SK-N-SH treated with all-trans-retinoic acid at 6 μM for 48 hours (cell line): ENCODE data around the gene WDR90.

ENCODE experiments used
- ATAC-seq: fragments of 200-7000 bp; cut with Tn5 transposase; 3 replicates; pipeline ENCODE4 v1.9.1; 2020; ENCODE audit warnings: mild to moderate bottlenecking, moderate library complexity
- ARNTL ChIP-seq: fragments of 450-650 bp; formaldehyde crosslinking; IDR thresholded peaks from 2 replicates; pipeline ENCODE4 v1.5.0; 2020; ENCODE audit warnings: low read depth, mild to moderate bottlenecking, moderate library complexity, borderline replicate concordance
- BACH2 ChIP-seq: fragments of 250-450 bp; sonication (Bioruptor Pico); IDR thresholded peaks from 2 replicates; pipeline ENCODE4 v1.9.0; 2021; ENCODE audit warnings: mild to moderate bottlenecking, borderline replicate concordance
- CSDC2 ChIP-seq: fragments of 250-450 bp; sonication (Bioruptor Pico); IDR thresholded peaks from 2 replicates; pipeline ENCODE4 v1.5.0; 2020; ENCODE audit warnings: mild to moderate bottlenecking, moderate library complexity
- ESRRG ChIP-seq: fragments of 250-450 bp; sonication (Bioruptor Pico); IDR thresholded peaks from 2 replicates; pipeline ENCODE4 v1.6.1; 2021; ENCODE audit warnings: mild to moderate bottlenecking
- GLIS3 ChIP-seq: fragments of 250-450 bp; sonication (Bioruptor Pico); IDR thresholded peaks from 2 replicates; pipeline ENCODE4 v1.5.0; 2020; ENCODE audit warnings: mild to moderate bottlenecking, moderate library complexity
- OSR1 ChIP-seq: fragments of 250-450 bp; sonication (Bioruptor Pico); IDR thresholded peaks from 2 replicates; pipeline ENCODE4 v1.8.0; 2022; ENCODE audit warnings: moderate library complexity, mild to moderate bottlenecking, inconsistent platforms
- PPARA ChIP-seq: fragments of 250-450 bp; sonication (Bioruptor Pico); IDR thresholded peaks from 2 replicates; pipeline ENCODE4 v1.5.0; 2020; ENCODE audit warnings: mild to moderate bottlenecking, borderline replicate concordance
- RARB ChIP-seq: fragments of 250-450 bp; sonication (Bioruptor Pico); IDR thresholded peaks from 2 replicates; pipeline ENCODE4 v1.8.0; 2021; ENCODE audit warnings: mild to moderate bottlenecking, moderate library complexity
- SNAI2 ChIP-seq: fragments of 250-450 bp; sonication (Bioruptor Pico); IDR thresholded peaks from 2 replicates; pipeline ENCODE4 v1.5.0; 2020; ENCODE audit warnings: mild to moderate bottlenecking, moderate library complexity
- TCF4 ChIP-seq: fragments of 250-450 bp; sonication (Bioruptor Pico); IDR thresholded peaks from 2 replicates; pipeline ENCODE4 v1.8.0; 2021; ENCODE audit warnings: mild to moderate bottlenecking, moderate library complexity, borderline replicate concordance
- TOX ChIP-seq: fragments of 250-450 bp; sonication (Bioruptor Pico); IDR thresholded peaks from 2 replicates; pipeline ENCODE4 v1.8.0; 2021; ENCODE audit warnings: mild to moderate bottlenecking, moderate library complexity, borderline replicate concordance
- ZC3H10 ChIP-seq: fragments of 250-450 bp; sonication (Bioruptor Pico); IDR thresholded peaks from 2 replicates; pipeline ENCODE4 v1.5.1; 2021; ENCODE audit warnings: mild to moderate bottlenecking, moderate library complexity
- ZFP30 ChIP-seq: fragments of 450-650 bp; formaldehyde crosslinking; IDR thresholded peaks from 2 replicates; pipeline ENCODE4 v1.5.0; 2022; ENCODE audit warnings: mild to moderate bottlenecking, moderate library complexity
- ZNF70 ChIP-seq: fragments of 450-650 bp; formaldehyde crosslinking; IDR thresholded peaks from 2 replicates; pipeline ENCODE4 v1.5.0; 2020; ENCODE audit warnings: mild to moderate bottlenecking, moderate library complexity
- TF ChIP-seq, protein P1 (sequence below): fragments of 250-450 bp; sonication (Bioruptor Pico); IDR thresholded peaks from 2 replicates; pipeline ENCODE4 v1.8.0; 2021; ENCODE audit warnings: low read depth, mild to moderate bottlenecking, moderate library complexity, borderline replicate concordance
- TF ChIP-seq, protein P2 (sequence below): fragments of 250-450 bp; sonication (Bioruptor Pico); IDR thresholded peaks from 2 replicates; pipeline ENCODE4 v1.8.0; 2020; ENCODE audit warnings: mild to moderate bottlenecking, moderate library complexity, borderline replicate concordance
- TF ChIP-seq, protein P3 (sequence below): fragments of 250-450 bp; sonication (Bioruptor Pico); IDR thresholded peaks from 2 replicates; pipeline ENCODE4 v1.5.1; 2020; ENCODE audit warnings: low read depth, mild to moderate bottlenecking, moderate library complexity
- TF ChIP-seq, protein P4 (sequence below): fragments of 250-450 bp; sonication (Bioruptor Pico); IDR thresholded peaks from 2 replicates; pipeline ENCODE4 v1.5.0; 2020; ENCODE audit warnings: mild to moderate bottlenecking, moderate library complexity

Gene WDR90

DNA sequence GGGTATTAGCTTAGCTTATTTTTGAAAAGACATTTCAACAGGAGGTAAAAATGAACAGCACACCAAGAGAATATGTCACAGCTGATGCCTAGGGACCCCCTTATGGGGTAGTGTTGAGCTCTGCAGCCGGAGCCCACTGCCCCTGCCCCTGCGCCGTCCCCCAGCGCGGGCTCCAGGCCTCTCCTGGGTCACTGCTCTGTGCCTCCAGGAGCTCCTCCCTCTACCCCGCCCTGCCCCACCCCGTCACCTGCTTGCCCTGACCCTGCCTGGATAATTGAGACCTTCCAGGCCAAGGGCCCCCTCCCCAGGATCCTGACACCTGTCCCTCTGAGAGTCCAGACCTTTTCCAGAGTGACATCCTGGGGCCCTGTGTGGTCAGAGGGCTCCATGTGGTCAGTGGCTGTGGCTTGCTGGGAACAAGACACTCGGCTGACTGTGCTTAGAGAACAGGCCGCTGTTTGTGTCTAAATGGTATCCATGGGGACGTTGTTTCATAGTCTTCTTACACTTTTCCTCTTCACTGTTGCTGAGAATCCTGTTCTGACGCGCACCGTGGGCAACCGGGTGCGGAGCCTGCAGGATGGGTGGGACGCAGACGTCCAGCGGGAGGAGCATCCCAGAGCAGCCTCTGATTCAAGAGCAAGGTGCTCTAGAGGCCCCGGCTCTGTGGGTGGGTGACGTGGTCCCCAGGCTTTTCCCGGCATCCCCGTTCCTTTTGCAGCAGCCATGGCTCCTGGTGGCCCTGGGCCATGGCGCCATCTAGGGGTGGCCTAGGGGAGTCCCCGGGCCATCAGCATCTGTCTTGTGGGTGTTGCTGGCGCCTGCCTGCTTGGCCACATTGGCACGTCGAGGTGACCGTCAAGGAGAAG, 38.4 kb upstream of the WDR90 start:
- TF ChIP-seq ESRRG (no peak), TOX (CRISPR knock-in tag) (no peak), ZC3H10 (CRISPR knock-in tag) (no peak), GLIS3 (no peak), OSR1 (CRISPR knock-in tag) (no peak), BACH2 (no peak), PPARA (no peak), ZNF70 (no peak)
- TF ChIP-seq, protein P1, sequence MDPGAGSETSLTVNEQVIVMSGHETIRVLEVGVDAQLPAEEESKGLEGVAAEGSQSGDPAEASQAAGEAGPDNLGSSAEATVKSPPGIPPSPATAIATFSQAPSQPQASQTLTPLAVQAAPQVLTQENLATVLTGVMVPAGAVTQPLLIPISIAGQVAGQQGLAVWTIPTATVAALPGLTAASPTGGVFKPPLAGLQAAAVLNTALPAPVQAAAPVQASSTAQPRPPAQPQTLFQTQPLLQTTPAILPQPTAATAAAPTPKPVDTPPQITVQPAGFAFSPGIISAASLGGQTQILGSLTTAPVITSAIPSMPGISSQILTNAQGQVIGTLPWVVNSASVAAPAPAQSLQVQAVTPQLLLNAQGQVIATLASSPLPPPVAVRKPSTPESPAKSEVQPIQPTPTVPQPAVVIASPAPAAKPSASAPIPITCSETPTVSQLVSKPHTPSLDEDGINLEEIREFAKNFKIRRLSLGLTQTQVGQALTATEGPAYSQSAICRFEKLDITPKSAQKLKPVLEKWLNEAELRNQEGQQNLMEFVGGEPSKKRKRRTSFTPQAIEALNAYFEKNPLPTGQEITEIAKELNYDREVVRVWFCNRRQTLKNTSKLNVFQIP = no peak
- ATAC-seq = peak; percentile 60; the same call in 2 of the 3 replicates

DNA sequence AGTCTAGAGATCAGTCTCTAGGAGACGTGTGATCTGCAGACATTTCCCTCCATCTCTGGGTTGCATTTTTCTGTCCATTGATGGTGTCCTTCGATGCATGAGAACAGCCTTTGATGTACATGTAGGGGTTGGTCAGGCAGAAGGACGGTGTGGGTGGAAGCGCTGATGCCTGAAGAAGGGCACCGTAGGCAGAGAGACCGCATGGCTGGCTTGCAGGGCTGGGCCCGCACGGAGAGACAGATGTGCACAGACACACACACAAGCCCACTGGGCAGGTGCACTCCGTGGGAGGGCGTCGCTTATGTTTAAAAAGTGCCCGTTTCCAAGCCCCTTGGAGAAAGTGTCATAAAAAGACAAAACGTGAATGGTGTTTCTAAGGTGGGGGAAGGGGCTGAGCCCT, 34.0 kb upstream of the WDR90 start:
- ATAC-seq = no peak
- TF ChIP-seq, protein P2, sequence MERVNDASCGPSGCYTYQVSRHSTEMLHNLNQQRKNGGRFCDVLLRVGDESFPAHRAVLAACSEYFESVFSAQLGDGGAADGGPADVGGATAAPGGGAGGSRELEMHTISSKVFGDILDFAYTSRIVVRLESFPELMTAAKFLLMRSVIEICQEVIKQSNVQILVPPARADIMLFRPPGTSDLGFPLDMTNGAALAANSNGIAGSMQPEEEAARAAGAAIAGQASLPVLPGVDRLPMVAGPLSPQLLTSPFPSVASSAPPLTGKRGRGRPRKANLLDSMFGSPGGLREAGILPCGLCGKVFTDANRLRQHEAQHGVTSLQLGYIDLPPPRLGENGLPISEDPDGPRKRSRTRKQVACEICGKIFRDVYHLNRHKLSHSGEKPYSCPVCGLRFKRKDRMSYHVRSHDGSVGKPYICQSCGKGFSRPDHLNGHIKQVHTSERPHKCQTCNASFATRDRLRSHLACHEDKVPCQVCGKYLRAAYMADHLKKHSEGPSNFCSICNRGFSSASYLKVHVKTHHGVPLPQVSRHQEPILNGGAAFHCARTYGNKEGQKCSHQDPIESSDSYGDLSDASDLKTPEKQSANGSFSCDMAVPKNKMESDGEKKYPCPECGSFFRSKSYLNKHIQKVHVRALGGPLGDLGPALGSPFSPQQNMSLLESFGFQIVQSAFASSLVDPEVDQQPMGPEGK = no peak
- TF ChIP-seq, protein P1 = no peak
- TF ChIP-seq ESRRG (no peak), SNAI2 (CRISPR knock-in tag) (no peak), BACH2 (no peak), TCF4 (CRISPR knock-in tag) (no peak), GLIS3 (no peak), RARB (CRISPR knock-in tag) (no peak), OSR1 (CRISPR knock-in tag) (no peak)

DNA sequence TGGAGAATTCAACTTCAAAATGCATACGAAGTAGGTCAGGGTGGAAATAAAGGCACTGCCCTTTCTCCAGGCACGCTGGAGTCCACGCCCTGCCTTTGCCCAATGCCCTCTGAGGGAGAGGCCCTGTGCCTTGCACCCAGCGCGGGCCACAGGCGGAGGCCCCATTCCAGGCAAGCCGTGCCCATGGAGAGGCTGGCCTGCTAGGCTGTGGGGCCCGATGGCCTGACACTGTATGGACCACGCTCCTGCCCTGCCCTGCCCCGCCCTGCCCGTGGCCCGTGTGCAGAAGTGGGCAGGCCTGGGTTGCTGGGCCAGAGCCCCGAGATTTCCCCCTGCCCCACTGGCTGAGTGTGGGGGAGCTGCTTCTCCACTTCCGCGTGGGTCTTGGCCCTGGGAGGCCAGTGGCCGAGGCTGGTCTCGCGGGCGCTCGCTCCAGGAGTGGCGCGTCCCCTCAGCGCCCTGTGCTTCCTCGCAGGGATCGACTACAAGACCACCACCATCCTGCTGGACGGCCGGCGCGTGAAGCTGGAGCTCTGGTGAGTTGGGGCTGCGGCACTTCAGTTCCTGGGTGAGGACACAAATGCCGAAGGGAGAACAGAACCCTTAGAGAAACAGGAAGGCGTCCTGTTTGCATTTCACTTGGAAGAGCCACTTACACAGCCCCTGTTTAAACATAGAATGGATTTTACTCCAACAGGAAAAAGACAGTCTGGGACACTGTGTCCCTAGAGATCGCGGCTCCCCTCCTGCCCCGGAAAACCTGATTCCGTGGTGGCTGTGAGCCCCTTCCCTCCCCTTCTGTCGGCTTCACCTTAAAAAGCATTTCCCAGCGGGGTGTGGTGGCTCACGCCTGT, 32.2 kb upstream of the WDR90 start:
- no peak; the same call in 2 of the 3 replicates for ATAC-seq
- TF ChIP-seq PPARA (no peak), SNAI2 (CRISPR knock-in tag) (no peak), CSDC2 (no peak), ESRRG (no peak), ZFP30 (CRISPR knock-in tag) (no peak)

DNA sequence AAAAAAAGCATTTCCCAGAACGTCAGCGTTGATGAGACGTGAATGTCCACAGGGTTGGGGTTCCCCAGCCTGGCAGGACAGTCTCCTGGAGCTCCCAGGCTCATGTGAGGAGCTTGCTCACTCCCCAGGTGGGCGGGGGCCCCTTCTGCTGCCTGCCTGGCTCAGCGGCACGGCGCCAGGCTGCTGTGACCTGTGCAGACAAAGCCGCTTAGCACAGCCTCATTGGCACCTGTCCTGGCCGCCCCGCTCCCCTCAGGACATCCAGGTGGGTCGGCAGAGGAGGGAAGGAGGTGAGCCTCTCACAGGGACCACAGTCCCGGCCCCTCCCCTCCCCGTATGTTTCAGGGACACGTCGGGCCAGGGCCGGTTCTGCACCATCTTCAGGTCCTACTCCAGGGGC, 31.3 kb upstream of the WDR90 start:
- no peak for ATAC-seq
- TF ChIP-seq, protein P3, sequence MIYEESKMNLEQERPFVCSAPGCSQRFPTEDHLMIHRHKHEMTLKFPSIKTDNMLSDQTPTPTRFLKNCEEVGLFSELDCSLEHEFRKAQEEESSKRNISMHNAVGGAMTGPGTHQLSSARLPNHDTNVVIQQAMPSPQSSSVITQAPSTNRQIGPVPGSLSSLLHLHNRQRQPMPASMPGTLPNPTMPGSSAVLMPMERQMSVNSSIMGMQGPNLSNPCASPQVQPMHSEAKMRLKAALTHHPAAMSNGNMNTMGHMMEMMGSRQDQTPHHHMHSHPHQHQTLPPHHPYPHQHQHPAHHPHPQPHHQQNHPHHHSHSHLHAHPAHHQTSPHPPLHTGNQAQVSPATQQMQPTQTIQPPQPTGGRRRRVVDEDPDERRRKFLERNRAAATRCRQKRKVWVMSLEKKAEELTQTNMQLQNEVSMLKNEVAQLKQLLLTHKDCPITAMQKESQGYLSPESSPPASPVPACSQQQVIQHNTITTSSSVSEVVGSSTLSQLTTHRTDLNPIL (CRISPR knock-in tag) = no peak
- TF ChIP-seq ESRRG = no peak
- TF ChIP-seq, all 23 proteins: peak for 0

DNA sequence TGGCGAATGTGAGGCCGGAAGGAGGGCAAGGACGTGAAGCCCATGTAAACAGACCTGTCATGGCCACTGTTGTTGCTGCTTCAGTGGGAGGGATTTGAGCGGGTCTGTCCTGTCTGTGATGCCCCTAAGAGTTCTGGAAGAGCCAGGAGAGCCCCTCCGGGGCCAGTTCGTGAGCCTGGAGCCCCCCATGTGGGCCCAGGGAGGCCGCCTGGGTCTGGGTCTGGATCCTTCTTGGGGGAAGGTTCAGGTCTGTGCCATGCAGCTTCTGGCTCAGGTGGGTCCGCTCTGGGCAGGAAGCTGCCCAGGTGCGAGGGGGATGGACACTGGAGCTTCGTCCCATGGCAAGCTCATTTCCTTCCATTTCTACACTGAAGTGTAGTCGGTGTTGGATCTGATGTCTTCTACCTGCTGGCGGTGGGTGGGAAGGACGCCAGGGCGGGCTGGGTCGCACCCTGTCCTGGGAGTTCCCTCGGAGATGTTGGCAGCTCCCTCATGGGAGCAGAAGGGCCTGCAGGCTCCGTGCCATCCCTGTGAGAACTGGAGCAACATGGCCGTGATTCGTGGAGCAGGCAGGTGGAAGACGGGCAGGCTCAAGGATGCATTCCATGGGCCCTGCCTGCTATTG, 29.6 kb upstream of the WDR90 start:
- ATAC-seq = no peak
- TF ChIP-seq RARB (CRISPR knock-in tag) (no peak), TCF4 (CRISPR knock-in tag) (no peak), ESRRG (no peak), ARNTL (CRISPR knock-in tag) (no peak), ZFP30 (CRISPR knock-in tag) (no peak), BACH2 (no peak), PPARA (no peak), ZNF70 (no peak)
- TF ChIP-seq, protein P4, sequence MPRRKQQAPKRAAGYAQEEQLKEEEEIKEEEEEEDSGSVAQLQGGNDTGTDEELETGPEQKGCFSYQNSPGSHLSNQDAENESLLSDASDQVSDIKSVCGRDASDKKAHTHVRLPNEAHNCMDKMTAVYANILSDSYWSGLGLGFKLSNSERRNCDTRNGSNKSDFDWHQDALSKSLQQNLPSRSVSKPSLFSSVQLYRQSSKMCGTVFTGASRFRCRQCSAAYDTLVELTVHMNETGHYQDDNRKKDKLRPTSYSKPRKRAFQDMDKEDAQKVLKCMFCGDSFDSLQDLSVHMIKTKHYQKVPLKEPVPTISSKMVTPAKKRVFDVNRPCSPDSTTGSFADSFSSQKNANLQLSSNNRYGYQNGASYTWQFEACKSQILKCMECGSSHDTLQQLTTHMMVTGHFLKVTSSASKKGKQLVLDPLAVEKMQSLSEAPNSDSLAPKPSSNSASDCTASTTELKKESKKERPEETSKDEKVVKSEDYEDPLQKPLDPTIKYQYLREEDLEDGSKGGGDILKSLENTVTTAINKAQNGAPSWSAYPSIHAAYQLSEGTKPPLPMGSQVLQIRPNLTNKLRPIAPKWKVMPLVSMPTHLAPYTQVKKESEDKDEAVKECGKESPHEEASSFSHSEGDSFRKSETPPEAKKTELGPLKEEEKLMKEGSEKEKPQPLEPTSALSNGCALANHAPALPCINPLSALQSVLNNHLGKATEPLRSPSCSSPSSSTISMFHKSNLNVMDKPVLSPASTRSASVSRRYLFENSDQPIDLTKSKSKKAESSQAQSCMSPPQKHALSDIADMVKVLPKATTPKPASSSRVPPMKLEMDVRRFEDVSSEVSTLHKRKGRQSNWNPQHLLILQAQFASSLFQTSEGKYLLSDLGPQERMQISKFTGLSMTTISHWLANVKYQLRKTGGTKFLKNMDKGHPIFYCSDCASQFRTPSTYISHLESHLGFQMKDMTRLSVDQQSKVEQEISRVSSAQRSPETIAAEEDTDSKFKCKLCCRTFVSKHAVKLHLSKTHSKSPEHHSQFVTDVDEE (CRISPR knock-in tag) = no peak
- TF ChIP-seq, protein P2 = no peak
- TF ChIP-seq, protein P3 (CRISPR knock-in tag) = no peak
